Right ventricle myocardium superior (tissue), 1 donor: ENCODE data around the gene OR6B1. TPM values are rescaled to one million over a fixed set of nuclear protein-coding genes. Genes with fewer than 3 reads are reported as not detected.
"Not testable (repeated sequence)": the region's sequence is repeated elsewhere in the genome, so short reads cannot be mapped to it uniquely, and the experiment has no call there.

Experiments used
- ATAC-seq: fragments of 200-7000 bp; cut with Tn5 transposase; one replicate; pipeline ENCODE4 v1.9.1; 2020; ENCODE audit warnings: mild to moderate bottlenecking; ENCODE audit not compliant: poor library complexity
- DNase-seq: peaks from one replicate; pipeline ENCODE4 v3.0.0-alpha.2; 2020
- intact Hi-C: fragments of 100-400 bp; cut with DNase I; formaldehyde crosslinking; loops from one replicate; pipeline ENCODE4 v1.11.2; 2022
- total RNA-seq: library from RNA; stranded (reverse); fragmentation: NEBNext Ultra II Directional; extraction: Animal tissue kit (Norgen Biotek cat#: 25700); gene quantifications from one replicate; pipeline ENCODE4 v1.2.1, GENCODE V29; 2021
- donor health status: DM: no; HTN: yes; CAD: no; lungs with severe emphysema.

OR6B1 gene
- total RNA-seq, 1 donor from 2014 or later, result not detected

GRCh38 chr7:144028547-144028946 is 28.4 kb downstream of the OR6B1 start:
- ATAC-seq (no peak), DNase-seq (no peak)
- intact Hi-C loops, result loop anchor here (10.0 kb wide), 1 partner anchor 124 kb away; the partner anchor contains the start of gene TCAF1

- intact Hi-C loops, result no loop called here
- DNase-seq (no peak), ATAC-seq (no peak)
Measured at GRCh38 chr7:144032516-144032915, 32.4 kb downstream of the OR6B1 start.

DNA sequence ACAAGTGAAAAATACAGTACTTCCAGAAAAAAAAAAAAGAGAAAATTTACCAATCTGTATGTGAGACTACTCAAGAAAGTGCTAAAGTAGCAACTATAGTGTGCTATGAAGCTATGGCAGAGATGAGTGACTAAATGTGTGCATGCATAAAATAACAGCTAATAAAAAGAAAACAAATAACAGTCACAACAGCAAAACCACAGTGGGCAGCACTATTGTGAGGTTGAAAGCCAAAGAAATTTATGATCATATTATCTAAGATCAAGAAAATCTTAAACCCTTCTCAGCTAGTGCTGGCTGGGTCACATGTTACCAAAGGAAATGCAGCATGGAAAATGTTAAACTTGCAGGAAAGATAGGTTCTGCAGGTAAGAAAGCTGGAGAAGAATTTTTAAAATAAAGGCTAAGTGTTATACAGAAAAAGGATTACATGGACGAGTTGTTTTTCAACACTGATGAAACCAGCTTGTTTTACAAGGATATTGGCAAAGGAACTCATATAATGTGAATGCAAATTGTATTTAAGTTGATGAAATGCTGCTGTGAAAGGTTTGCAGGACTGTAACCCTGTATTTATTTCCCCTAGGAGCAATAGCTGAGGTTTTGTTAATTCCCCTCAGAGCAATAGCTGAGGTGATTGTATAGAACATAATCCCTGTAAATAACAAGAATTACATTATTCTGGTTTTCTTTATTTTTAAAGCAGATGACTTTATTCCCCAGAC is 33.0 kb downstream of the OR6B1 start:
- intact Hi-C loops, result no loop called here
- DNase-seq (no peak), ATAC-seq (peak; percentile 31)

DNA sequence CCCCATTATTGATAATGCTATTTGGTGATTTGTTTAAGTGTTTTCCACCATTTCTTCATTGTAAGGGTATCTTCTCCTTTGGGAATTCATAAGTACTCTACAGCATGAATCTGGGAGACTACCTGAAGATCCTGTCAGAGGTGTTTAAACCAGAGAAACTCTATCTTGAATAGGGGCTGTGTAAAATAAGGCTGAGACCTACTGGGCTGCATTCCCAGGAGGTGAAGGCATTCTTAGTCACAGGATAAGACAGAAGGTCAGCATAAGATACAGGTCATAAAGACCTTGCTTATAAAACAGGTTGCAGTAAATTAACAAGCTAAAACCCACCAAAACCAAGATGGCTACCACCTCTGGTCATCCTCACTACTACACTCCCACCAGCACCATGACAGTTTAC is 35.3 kb downstream of the OR6B1 start:
- intact Hi-C loops, result no loop called here
- ATAC-seq (no peak), DNase-seq (no peak)

DNA sequence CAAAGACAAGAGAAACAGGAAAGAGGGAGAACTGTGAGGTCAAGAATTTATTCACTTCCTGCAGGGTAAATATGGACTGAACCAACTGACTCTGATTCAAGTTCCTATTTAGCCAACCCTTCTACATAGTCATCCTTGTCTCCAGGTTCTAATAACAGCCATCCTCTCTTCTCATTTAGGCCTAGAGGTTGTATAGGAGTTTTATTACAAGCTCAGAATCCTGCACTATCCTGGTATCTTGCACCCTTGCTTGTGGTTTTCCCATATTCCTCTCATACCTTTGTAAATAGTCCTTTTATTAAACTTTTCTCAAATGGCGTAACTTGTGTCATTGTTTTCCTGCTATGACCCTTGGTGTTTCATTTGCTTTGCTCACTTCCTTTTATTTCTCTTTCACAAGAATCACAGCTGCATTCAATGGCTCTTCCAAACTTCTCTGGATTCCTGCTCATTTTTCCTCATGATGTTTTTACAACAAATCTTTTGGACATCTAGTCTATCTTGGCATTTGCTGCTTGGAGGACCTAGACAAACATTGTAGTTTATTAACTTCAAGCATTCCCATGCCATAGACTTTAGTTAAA is 36.3 kb downstream of the OR6B1 start:
- ATAC-seq (no peak), DNase-seq (no peak)
- intact Hi-C loops, result no loop called here

DNA sequence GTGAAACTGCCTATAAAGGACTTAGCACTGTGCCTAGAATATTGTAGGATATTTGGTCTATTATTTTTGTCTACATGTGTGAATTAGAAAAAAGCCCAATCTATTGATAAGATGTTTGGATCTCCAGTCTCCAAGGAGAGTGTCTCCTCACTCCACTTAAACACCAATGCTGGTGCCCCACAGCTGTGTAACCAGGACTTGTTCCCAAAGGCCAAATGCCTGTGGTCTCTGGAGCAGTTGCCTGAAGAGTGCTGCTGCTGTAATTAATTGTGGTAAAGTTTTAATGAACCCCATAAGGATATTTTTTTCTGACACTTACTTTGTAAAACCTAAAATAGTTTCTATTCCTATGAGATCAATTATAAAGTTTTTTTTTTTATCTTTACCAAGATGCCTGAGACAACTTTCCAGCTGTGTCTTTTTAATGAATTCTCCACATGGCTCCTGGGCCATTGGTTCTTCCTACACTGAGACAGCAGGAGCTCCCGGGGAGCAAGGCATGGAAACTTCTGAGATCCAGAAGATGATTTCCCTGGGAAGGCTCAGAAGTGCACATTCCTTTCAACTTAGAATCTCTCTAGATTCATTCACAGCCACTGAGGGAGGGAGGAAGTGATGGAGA is 37.4 kb downstream of the OR6B1 start:
- no peak for DNase-seq
- intact Hi-C loops, result no loop called here
- ATAC-seq, result no peak

GRCh38 chr7:144038887-144039286 is 38.8 kb downstream of the OR6B1 start:
- DNase-seq (no peak), ATAC-seq (no peak)
- intact Hi-C loops, result no loop called here

- ATAC-seq (no peak), DNase-seq (no peak)
- intact Hi-C loops, result no loop called here
Measured at GRCh38 chr7:144048648-144049047, 48.5 kb downstream of the OR6B1 start, which contains the start of gene OR2A5. Gene OR2A5 (plus strand): TSS chr7:144048948. CDS start chr7:144050402, 1,454 bp downstream.

DNA sequence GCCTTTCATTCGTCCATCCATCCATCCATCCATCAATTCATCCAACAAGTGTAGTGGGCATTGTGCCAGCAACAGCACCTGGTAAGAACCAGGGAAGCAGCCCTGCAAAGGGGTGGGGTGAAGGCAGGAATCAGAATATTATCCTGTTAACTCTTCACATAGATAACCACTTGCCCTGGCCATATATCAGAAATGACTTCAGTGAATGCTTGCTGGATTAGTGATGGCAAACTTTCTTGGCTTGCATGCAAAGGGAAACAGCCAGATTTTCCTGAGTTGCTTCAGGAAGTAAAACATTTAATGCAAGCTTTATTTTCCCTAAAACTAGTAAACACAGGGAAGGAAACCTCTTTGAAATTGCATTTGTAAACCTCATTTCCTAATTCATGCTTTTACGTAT is 49.4 kb downstream of the OR6B1 start:
- intact Hi-C loops, result no loop called here
- ATAC-seq (no peak), DNase-seq (no peak)

DNA sequence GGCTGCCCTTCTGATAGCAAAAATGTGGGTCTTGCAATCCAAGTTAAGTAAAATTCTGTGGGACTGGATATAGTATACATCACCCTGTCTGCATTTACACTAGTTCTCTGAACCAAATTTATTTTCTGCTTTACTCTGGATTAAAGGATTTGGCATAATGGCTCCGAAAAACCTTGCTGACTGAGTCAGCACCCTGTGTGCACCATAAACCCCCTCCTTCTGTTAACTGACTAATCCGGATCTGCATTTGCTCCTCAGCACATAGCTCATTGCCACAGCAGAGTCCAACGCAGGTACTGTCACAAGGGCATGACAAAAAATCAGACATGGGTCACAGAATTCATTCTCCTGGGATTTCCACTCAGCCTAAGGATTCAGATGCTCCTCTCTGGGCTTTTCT is 50.0 kb downstream of the OR6B1 start:
- DNase-seq (no peak), ATAC-seq (no peak)
- intact Hi-C loops, result no loop called here

DNA sequence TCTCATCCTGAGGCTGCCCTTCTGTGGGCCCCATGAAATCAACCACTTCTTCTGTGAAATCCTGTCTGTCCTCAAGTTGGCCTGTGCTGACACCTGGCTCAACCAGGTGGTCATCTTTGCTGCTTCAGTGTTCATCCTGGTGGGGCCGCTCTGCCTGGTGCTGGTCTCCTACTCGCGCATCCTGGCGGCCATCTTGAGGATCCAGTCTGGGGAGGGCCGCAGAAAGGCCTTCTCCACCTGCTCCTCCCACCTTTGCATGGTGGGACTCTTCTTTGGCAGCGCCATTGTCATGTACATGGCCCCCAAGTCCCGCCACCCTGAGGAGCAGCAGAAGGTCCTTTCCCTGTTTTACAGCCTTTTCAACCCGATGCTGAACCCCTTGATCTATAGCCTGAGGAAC is 50.8 kb downstream of the OR6B1 start:
- intact Hi-C loops, ATAC-seq: not testable (repeated sequence)

DNA sequence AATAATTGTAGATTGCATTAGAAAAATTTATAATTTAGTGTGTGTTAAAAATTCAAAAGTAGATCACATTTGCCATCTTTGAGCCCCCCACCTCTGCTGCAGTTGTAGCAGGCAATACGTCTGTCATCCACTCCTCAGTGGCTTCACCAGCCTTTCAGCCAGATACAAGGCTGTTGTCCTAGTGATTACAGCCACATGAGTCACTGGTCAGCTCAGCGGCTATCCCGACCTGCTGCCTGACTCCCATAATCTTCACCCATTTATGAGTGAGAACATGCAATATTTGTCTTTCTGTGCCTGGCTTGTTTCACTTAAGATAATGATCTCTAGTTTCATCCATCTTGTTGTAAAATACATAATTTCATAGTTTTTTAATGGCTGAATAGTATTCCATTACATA is 57.8 kb downstream of the OR6B1 start:
- ATAC-seq (no peak), DNase-seq (no peak)
- intact Hi-C loops, result no loop called here

More for the DNA sequence above, 50.8 kb downstream of the OR6B1 start:
- not testable (repeated sequence) for DNase-seq

Other genes with a start within 250 kb of the OR6B1 start
- 0.11 TPM for gene CTAGE6, start 242.6 kb upstream of the OR6B1 start, total RNA-seq
- 33.8 TPM for gene TCAF1, start 98.1 kb upstream of the OR6B1 start, total RNA-seq
- gene OR2F2, start 65.1 kb upstream of the OR6B1 start, total RNA-seq, result not detected
- gene OR2F1, start 45.5 kb upstream of the OR6B1 start, total RNA-seq, result not detected
- not detected for gene OR2A5, start 48.6 kb downstream of the OR6B1 start, total RNA-seq
- not detected for gene OR2A25, start 69.5 kb downstream of the OR6B1 start, total RNA-seq
- not detected for gene OR2A12, start 86.0 kb downstream of the OR6B1 start, total RNA-seq
- not detected for gene OR2A2, start 109.3 kb downstream of the OR6B1 start, total RNA-seq
- not detected for gene OR2A14, start 122.9 kb downstream of the OR6B1 start, total RNA-seq
- 0.32 TPM for gene CTAGE4, start 183.1 kb downstream of the OR6B1 start, total RNA-seq
- gene ARHGEF35, start 195.5 kb downstream of the OR6B1 start, total RNA-seq, result 0.67 TPM
- gene OR2A42, start 239.3 kb downstream of the OR6B1 start, total RNA-seq, result not detected